ENCODE results near the gene MUC6.

DNA sequence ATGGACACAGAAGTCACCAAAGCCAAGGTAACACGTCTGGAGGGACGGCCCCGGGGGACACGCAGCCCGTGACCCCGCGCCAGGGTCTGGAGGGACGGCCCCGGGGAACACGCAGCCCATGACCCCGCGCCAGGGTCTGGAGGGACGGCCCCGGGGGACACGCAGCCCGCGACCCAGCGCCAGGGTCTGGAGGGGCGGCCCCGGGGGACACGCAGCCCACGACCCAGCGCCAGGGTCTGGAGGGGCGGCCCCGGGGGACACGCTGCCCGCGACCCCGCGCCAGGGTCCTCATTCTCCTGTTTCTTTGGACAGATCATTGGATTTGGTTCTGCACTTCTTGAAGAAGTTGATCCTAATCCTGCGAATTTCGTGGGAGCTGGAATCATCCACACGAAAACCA, 27.1 kb downstream of the MUC6 start:
- TF ChIP-seq, protein P1, sequence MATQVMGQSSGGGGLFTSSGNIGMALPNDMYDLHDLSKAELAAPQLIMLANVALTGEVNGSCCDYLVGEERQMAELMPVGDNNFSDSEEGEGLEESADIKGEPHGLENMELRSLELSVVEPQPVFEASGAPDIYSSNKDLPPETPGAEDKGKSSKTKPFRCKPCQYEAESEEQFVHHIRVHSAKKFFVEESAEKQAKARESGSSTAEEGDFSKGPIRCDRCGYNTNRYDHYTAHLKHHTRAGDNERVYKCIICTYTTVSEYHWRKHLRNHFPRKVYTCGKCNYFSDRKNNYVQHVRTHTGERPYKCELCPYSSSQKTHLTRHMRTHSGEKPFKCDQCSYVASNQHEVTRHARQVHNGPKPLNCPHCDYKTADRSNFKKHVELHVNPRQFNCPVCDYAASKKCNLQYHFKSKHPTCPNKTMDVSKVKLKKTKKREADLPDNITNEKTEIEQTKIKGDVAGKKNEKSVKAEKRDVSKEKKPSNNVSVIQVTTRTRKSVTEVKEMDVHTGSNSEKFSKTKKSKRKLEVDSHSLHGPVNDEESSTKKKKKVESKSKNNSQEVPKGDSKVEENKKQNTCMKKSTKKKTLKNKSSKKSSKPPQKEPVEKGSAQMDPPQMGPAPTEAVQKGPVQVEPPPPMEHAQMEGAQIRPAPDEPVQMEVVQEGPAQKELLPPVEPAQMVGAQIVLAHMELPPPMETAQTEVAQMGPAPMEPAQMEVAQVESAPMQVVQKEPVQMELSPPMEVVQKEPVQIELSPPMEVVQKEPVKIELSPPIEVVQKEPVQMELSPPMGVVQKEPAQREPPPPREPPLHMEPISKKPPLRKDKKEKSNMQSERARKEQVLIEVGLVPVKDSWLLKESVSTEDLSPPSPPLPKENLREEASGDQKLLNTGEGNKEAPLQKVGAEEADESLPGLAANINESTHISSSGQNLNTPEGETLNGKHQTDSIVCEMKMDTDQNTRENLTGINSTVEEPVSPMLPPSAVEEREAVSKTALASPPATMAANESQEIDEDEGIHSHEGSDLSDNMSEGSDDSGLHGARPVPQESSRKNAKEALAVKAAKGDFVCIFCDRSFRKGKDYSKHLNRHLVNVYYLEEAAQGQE (IDR thresholded peaks at IDR 0.05; ENCODE audit: insufficient read depth in 1 of 2, low read depth in 2 of 2, low read length in 1 of 2), result no peak
- TF ChIP-seq, protein P2, sequence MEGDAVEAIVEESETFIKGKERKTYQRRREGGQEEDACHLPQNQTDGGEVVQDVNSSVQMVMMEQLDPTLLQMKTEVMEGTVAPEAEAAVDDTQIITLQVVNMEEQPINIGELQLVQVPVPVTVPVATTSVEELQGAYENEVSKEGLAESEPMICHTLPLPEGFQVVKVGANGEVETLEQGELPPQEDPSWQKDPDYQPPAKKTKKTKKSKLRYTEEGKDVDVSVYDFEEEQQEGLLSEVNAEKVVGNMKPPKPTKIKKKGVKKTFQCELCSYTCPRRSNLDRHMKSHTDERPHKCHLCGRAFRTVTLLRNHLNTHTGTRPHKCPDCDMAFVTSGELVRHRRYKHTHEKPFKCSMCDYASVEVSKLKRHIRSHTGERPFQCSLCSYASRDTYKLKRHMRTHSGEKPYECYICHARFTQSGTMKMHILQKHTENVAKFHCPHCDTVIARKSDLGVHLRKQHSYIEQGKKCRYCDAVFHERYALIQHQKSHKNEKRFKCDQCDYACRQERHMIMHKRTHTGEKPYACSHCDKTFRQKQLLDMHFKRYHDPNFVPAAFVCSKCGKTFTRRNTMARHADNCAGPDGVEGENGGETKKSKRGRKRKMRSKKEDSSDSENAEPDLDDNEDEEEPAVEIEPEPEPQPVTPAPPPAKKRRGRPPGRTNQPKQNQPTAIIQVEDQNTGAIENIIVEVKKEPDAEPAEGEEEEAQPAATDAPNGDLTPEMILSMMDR (IDR thresholded peaks at IDR 0.05), result no peak
- TF ChIP-seq SIN3A (IDR thresholded peaks at IDR 0.05; ENCODE audit: borderline replicate concordance, insufficient read depth, low read depth, low read length), result no peak
- TF ChIP-seq POLR2AphosphoS5 (IDR thresholded peaks at IDR 0.05; ENCODE audit: low read depth, low read length), result no peak
